ENCODE results near the gene HOXB4. TPM values are rescaled to one million over a fixed set of nuclear protein-coding genes. Genes with fewer than 3 reads are reported as not detected.

HOXB4 gene
- total RNA-seq, 1 donor from 2014 or later: 2.6 TPM

DNA sequence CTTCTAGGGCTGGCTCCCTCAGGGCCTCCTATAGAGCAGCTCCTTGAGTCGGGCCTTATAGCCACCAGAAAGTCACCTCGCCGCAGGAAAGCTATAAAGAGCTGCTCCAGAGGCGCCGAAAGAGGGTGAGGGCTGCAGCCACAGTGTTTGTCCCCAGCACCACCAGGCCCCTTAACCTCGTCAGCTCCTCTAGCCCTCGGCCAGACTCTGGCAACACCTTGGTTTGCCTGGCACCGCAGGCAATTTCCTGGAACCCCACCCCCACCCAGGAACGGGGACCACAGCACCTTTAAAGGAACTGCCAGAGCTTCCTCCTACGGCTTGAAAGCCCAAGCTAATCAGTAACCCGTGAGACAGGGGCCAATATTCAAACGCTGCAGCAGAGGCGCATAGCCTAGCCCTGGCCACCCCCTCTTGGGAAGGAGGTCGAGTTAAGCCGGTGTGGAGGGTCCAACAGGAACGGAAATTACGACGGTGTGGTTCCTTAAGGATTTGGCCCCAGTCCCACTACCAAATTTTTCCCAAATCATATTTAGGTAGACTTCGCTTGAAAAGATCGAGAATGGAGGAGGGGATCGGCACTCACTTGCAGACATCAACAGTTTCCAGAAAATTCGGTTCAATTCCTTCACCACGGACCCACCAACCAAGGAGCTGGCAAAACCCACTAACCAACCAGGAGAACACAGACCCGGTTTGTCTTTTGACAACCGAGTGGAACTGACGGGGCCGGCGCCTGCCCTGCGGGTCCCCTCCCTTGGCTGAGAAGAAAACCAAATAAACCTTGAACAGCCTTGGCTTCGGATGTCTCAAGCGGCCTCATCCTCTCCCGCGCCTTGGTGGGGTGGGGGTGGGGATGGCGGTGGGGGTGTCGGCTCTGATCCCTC is 23.6 kb upstream of the HOXB4 start:
- DNase-seq: no peak

DNA sequence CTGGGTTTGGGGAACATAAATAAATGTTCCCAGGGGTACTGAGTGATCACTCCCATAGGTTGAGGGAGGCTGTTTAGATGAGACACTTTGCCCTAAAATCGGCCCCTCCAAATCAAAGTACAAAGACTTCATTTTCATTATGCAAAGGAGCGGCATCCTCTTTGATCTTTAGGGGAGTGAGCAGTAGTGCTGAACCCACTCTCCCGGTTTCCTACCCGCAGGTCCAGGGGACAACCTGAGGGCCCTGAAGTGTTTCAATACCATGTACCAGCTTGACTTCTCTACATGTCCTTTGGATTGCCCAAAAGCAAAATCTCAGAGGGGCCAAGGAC is 23.0 kb upstream of the HOXB4 start:
- DNase-seq: no peak

DNA sequence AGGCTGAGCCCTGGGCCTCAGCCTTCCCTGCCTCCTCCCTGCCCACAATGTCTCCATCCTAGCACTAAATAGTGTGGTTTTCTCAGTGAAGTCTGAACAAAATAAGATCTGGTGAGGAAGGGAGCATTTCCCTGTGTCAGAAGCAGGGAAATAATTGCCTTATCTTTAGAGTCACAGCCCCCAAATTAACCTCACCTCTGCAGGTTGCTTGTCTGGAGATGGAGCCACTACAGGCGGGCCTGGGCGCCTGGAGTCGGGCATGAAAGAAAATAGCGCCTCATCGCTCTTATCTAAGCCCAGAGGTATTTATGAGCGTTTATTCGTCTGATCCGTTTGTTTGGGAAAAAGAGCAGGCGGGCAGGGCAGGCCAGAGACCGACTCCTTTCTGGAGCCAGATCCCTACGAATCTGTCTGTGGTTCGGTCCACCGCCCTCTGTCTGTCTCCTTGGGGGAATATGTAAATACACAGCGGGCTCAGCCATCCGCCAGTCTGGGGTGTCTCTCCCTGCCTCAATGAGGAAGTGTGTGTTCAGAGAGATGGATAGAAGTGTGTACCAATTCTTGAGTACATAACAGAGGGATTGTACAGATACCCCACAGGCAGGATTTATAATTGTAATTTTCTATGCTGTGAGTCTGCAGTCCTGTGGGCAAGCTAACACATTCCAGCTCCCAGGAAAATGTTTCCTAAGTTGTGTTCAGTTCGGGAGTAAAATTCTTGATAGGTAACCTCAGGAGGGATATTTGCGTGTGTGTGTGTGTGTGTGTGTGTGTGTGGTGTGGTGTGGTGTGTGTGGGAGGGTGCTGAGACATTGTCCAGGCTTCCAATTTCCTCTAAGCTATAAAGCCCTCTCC is 22.3 kb upstream of the HOXB4 start:
- no peak for DNase-seq

DNA sequence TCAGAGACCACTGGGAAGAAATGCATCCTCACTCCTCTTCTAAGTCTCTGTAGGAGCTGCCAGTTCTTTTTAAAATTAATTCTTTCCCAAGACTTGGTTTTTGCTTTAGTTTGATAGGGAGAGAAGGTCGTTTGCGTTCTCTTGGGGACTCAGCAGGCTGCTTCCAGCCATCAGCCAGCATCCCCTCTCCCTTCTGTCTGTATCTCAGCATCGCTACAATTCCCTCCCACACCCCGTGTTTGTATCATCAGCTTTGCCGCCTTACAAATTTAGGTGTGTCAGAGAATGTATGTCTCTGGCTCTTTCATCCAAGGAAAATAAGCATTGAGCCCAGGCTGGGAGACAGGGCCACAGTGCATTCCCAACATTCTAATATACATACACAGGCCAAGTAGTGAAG is 21.2 kb upstream of the HOXB4 start:
- DNase-seq: no peak

GRCh38 chr17:48598736-48599135 is 20.6 kb upstream of the HOXB4 start:
- DNase-seq: no peak

- DNase-seq: peak; percentile 49
These were observed 19.9 kb upstream of the HOXB4 start for GRCh38 chr17:48597778-48598631.

- no peak for DNase-seq
These were observed 19.3 kb upstream of the HOXB4 start for GRCh38 chr17:48597528-48597777.

- DNase-seq: peak; percentile 39
These were observed 18.8 kb upstream of the HOXB4 start for GRCh38 chr17:48596735-48597527.

- no peak for DNase-seq
These were observed 18.0 kb upstream of the HOXB4 start for GRCh38 chr17:48596000-48596734.

DNA sequence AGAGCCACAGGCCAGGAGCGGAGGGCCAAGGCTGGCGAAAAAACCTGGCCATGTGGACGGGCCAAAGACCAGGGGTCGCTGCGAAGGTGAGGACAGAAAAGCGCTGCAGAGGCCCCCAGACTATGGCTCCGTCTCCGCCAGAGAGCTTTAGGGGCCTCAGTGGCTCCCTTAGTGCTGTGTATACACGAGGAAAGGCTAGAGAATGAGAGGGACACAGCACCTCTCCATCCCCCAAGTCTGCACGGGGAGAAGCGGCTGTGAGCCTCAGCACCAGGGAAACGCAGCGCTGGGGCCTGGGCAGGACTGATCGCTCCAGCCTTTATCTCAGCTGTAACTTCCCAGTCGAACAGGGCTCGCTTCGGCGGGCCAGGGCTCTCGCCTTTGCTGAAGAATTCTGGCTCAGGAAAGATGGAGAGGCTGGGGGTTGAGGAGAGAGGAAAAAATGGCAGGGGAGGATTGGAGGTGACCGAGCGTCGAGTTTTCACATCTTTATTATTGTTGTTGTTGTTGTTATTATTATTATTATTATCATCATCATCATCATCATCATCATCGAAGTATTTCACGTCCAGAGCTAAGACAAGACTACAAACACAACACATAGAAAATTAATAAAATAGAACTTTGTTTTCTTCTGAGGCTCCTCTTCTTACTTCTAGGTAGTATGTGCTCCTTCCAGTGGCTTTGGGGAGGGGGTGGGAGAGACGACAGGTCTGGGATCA is 17.3 kb upstream of the HOXB4 start:
- DNase-seq: no peak

DNA sequence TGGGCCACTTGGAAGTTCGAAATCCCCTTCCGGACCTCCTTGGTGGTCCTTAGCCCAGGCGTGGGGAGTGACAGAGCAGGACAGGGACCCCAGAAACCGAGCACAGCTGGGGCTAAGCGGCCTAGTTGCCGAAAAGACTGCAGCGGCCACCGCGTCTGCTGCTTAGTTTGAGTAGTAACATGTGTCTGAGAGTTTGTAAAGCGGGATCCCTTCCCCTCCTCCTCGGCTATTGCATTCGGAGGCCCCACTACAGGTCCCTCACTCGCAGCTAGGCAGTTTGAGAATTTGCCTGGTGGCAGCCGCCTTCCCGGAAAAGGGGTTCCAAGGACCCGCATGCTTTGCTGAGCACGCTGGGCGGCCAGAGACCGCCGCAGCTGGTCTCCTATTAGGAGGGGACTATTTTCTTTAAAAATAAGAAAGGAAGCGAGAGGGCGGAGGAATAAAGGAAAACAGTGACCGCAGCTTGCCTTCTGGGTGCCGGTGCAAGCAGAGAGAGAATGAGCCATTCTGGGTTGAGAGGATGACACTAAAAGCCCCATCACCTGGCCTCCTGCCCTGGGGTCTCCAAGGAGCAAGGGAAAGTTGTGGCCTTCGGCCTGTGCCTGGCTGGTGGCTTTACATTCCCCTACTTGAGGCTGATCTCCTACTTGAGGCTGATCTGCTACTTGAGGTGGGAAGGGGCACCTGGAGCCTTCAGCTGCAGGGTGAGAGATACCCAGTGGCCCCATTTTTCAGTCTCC is 16.6 kb upstream of the HOXB4 start:
- peak; percentile 60 for DNase-seq

DNA sequence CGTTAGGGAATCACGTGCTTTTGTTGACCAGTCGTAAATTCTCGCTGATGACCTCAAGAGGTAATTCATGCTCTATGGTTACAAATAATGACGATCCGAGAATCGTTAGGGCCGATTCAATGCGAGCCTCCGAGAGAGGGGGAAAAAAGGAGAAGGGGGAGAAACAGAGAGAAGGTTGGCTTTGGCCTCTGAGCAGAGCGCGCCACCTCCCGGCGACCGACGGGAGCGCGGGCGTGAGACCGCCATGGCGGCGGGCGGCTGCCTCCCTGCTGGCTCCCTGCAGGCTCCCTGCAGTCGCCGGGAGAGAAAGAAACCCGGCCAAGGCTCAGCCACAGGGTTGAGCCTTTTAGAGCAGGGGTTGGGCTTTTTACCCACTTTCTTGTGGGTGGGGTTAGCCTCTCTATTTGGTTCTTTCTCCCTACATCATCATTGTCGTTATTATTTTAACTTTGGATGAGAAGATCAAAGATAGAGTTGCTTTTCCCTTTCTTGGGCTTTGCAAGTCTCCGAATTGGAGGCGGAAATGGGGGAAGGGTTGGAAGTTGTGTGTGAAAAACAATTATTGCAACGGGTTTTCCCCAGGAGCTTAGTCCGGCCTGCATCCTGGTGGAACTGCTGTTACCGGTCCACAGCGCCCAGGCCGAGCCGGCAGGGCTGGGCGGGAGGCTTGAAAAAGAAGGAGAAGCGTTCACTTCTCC is 15.8 kb upstream of the HOXB4 start:
- peak; percentile 88 for DNase-seq

DNA sequence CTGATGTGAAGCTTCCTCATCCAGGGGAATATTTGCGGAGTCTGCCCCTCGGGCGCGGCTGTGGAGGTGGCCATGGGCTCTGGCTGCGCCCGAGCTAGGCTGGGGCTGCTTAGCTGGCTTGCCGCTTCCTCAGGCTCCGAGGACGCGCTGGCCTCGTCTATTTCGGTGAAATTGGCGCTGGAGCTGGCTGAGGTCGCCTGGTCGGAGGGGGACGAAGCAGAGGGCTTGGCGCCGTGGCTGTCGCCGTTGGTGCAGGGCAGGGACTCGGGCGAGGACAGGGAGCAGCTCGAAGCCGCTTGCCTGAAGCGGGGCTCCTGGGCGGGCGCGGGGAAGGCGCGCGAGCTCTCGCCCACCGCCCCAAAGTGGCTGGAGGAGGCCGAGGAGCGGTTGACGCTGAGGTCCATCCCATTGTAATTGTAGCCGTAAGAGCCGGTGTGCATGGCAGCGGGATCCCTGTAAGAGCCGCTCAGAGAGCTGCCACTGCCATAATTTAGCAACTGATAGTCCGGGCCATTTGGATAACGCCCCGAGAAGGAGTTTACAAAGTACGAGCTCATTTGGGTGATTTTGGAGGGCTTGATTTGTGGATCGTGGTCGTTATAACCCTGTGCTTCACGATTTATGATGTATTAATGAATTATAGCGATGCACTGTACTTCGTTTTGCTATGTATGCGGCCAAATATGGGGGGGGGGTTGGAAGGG is 15.1 kb upstream of the HOXB4 start, which contains the start of gene HOXB5:
TSS of gene HOXB5 (minus strand) at position 654 of the 704 bp plus-strand sequence. CDS start at position 557, 97 bp downstream.
- no peak for DNase-seq

DNA sequence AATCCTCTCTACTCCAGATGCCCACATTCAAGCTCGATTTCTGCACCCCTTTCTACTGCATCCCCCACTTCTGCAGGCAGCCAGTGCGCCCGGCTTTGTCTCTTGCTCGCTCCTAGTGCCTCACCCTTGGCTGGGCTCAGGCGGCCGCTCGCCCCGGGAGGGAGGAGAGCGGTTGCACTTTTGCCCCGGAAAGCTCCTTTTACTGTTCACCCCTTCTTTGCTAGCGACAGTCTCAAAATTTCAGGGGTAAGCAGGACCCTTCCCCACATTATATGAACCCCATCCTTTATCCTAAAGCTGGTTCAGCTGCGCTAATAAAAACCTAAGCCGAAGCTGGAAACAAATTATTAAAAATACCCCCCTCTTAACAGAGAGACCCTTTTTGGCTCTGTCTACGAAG is 14.4 kb upstream of the HOXB4 start:
- no peak for DNase-seq

DNA sequence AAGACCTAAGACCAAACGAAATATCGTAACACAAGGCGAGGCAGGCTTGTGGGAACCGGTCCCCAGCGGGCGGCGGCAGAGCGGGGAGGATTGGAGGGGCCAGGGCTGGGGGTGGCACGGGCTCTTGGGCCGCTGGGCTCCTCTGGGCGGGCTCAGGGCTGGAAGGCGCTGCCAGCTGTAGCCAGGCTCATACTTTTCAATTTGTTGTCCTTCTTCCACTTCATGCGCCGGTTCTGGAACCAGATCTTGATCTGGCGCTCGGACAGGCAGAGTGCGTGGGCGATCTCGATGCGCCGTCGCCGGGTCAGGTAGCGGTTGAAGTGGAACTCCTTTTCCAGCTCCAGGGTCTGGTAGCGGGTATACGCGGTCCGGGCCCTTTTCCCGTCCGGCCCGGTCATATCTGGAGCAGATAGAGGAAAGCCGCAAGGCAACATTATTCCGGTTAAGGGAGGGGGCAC is 13.9 kb upstream of the HOXB4 start:
- DNase-seq: no peak

GRCh38 chr17:48591255-48592056 is 13.3 kb upstream of the HOXB4 start:
- no peak for DNase-seq

- DNase-seq: no peak
These were observed 12.5 kb upstream of the HOXB4 start for GRCh38 chr17:48590607-48591161.
